Measurements from ENCODE around the gene TUSC2.

Gene TUSC2

GRCh38 chr3:50354850-50355249 lies 26.8 kb upstream of the TUSC2 start:
- in situ Hi-C loops (cut with MboI; ENCODE audit: low sequenced_read_pairs): no loop called here

DNA sequence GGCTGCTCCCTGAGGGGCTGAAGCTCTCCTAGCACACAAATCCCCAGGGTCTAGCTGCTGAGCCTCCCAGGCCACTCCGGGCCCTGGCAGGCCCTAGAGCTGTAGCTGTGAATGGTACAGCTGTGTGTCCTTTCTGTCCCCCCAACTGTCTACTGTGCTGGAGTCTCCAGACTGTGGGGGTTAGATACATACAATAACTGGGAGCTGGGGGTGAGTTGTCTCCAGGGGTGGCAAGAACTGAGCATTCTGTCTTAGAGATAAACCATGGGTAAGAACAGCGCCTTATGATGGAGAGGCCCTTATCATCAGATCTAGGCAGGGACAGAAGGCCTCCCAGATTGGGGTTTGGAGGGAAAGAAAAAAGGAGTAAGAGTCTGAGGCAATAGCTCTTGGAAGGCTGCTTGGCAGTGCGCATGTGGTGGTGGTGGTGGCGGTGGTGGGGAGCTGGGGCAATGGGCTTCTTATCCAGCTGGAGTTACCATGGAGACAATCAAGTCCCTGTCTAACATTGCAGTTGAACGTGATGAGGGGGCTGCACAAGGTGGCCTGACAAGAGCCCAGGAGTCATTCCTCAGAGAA lies 26.3 kb upstream of the TUSC2 start:
- in situ Hi-C loops (cut with MboI; ENCODE audit: low sequenced_read_pairs): no loop called here

DNA sequence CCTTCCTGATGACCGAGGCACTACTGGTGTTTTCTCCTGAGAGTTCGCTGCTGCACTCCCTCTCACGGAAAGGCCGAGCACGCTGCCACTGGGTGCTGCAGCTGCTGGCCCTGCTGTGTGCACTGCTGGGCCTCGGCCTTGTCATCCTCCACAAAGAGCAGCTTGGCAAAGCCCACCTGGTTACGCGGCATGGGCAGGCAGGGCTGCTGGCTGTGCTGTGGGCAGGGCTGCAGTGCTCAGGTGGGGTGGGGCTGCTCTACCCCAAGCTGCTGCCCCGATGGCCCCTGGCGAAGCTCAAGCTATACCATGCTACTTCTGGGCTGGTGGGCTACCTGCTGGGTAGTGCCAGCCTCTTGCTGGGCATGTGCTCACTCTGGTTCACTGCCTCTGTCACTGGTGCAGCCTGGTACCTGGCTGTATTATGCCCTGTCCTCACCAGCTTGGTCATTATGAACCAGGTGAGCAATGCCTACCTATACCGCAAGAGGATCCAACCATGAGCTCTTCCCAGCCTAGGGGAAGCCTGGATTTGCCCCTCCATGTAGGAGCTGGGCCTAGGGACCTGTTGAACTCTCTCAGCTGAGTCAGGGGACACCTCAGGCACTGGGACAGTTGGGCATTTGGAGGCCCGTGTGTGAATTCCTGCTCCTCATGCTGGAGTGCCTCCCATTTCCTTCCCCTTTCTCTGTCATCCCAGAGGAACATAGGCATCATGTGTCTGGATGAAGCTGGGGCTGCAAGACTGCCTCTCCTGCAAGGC lies 25.4 kb upstream of the TUSC2 start:
- in situ Hi-C loops (cut with MboI; ENCODE audit: low sequenced_read_pairs): no loop called here

DNA sequence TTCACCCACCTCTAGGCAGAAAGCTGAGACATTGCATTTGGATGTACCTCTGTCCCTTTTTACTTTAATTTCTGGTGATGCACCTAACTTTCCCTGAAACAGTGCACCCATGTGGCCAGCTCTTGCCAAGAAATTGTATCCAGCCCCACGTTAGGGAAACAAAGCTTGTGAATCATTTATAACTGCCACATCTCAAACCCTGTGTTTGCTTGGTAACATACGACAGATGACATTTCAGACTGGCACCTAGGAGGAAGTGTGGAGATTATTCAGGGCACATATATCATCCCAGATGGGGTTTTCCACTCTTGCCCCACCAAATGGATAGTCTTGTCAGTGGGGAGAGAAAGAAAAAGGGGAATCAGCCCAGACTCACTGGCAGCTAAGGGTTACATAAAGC lies 24.8 kb upstream of the TUSC2 start:
- in situ Hi-C loops (cut with MboI; ENCODE audit: low sequenced_read_pairs): no loop called here

DNA sequence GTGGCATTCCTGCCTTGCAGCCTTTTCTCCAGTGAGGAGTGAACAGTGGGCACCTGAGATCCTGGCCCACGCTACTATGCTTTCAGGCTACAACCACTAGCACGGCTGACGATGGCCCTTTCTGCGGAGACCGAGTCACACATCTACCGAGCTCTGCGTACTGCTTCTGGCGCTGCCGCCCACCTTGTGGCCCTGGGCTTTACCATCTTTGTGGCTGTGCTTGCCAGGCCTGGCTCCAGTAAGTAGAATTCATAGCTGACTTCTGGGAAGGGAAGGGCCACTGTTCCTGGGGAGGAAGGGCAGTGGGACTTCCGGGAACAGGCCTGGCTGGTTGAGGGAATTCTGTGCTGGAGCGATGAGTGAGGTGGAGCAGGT lies 23.3 kb upstream of the TUSC2 start:
- in situ Hi-C loops (cut with MboI; ENCODE audit: low sequenced_read_pairs): no loop called here

DNA sequence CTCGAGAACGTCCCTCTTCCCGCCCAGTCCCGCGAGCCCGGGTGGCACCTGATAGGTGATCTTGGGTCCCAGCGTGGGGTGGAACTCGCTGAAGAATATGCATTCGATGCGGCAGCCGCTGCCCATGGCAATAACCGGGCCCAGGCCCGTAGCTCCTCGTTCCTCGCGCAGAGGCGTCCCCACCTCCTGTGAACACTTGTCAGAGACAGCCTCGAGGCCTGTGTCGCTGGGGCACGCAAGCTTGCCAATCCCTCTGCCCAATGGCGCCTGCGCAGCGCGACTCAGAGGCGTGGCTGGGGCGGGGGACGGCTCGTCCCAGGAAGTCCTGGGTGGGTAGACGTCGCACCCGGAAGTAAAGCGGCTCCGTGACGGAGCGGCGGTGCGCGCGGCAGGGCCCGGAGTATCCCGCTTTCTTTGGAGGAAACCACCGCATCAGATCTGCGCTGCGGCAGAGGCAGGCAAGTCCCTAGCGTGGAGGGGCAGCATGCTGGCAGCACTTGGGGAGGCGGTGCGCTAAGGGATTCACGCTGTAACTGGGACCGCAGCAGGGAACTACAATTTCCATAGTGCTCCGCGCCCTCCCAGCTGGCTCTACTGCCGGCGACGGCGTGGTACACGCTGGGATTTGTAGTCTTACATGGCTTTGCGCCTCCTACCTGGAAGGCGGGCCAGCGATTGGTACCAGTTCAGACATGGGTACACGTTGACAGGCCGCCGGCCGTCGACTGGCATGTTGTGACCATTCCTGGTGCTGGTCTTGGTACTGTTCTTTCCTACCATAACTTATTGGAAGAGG lies 22.7 kb upstream of the TUSC2 start, which contains the start of the genes CYB561D2 and NPRL2:
CYB561D2 (plus strand) TSS at position 336 of the 796 bp plus-strand sequence. CDS start 572 bp downstream, outside the sequence.
NPRL2 (minus strand) TSS at position 249 of the 796 bp plus-strand sequence; CDS start at position 126, 123 bp downstream.
- in situ Hi-C loops (cut with MboI; ENCODE audit: low sequenced_read_pairs): no loop called here

DNA sequence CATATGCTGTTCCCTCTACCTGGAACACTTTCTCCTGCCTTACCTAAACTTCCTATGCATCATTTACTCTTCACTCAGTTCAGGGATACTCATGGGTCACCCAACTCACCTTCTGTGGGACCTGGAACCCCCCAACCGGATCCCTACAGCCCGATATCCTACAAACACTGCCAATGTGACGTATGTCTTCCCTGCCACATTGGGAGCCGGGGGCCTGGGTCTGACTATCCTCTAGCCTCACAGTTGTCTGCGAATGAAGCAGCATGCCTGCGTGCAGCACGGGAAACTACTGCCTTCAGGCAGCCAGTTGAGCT lies 22.1 kb upstream of the TUSC2 start:
- in situ Hi-C loops (cut with MboI; ENCODE audit: low sequenced_read_pairs): no loop called here

DNA sequence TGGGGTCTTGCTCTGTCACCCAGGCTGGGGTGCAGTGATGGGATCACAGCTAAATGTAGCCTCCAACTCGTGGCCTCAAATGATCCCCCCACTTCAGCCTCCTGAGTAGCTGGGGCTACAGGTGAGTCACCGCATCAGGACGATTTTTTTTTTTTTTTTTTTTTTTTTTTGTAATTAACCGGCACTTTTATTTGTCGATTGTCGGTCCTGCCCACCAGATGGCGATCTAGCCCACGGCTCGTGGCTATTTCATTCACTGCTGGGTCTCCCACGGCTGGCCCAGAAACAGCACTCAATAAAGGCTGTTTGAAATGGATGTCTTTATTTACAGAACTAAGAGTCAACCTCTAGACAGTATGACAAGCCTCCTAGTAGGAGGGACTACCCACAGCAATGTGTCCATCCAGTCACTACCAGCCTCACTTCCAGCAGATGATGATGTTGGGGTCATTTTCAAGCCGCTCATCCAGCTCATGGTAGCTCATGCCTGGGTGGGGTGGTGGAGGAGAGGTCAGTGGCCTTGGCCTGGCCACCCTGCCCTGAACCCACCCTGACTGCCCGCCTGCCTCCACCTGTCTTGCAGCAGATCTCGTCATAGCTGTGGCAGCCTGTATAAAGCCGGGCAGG lies 19.3 kb upstream of the TUSC2 start:
- in situ Hi-C loops (cut with MboI; ENCODE audit: low sequenced_read_pairs): no loop called here

- in situ Hi-C loops (cut with MboI; ENCODE audit: low sequenced_read_pairs): no loop called here
These were observed 17.7 kb upstream of the TUSC2 start, which contains the start of gene ZMYND10 for GRCh38 chr3:50345586-50346234. TSS of gene ZMYND10 (minus strand) at chr3:50345732. CDS start at chr3:50345579, 153 bp downstream.

DNA sequence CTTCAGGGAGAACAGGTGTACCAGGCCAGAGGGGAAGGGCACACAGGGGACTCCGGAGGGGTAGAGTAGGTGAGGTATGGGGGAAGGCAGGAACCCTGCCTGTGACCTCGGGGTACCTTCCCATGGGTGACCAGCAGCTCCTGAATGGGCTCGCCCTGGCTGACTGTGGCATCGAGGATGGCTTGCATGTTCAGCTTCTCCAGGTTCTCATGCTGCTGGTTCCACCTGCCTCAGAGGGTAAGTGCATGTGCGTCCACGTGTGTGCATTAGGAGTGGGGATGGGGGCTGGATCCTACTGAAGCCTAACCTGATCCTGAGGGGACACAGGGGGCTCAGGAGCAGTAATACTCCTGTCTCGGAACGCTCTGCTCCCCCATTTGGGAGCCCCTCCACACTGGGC lies 17.0 kb upstream of the TUSC2 start:
- in situ Hi-C loops (cut with MboI; ENCODE audit: low sequenced_read_pairs): no loop called here

GRCh38 chr3:50342813-50343633 lies 15.0 kb upstream of the TUSC2 start:
- in situ Hi-C loops (cut with MboI; ENCODE audit: low sequenced_read_pairs): no loop called here

DNA sequence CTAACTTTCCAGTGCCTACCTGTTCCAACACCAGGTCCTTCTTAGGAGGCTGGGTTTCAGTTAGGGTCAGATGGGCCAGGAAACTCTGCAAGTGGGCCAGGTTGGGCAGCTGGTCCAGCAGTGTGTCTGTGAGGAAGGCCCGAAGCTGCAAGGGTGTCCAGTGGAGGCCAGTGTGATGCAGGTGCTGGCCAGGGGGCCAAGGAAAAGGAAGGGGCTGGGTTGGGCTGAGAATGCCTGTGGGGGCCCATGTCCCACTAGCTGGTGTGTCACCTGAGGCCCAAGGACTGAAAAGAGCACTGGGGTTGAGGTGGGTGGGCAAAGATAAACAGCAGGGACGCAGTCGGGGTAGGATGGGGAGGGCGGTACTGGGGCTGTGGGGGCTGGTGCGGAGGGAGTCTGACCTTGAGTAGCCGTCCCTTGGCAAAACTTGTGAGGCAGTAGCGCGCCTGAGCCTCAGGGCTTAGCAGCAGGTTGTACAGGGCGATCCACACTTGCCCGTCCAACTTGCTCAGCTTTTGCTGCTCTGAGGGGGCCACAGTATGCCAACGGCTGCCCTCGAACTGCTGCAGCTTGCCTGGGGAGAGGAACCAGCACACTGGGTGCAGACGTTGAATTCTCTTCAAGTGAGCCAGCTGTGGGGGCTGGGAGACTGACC lies 14.1 kb upstream of the TUSC2 start:
- in situ Hi-C loops (cut with MboI; ENCODE audit: low sequenced_read_pairs): no loop called here

DNA sequence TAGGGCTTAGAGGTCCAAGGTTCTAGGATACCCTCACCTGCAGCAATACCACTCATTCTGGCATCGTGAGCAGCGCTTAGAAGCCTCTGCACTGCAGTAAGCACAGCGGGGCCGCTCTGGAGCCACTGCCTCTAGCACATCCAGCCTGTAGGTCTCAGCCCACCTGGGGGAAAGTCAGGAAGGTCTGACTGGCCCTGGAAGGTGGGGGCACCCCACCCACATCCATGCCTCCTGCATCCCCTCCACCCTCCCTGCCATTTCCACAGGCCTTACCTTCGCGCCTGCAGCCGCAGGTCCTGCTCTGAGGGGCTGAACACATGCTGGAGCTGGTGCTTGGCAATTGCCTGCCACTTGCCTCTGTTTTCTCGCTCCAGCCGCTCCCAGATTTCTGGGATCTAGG lies 13.5 kb upstream of the TUSC2 start:
- in situ Hi-C loops (cut with MboI; ENCODE audit: low sequenced_read_pairs): no loop called here

GRCh38 chr3:50340448-50341329 lies 12.7 kb upstream of the TUSC2 start, which contains the start of gene RASSF1:
TSS of gene RASSF1 (minus strand) at chr3:50340836. CDS start at chr3:50340805, 31 bp downstream.
- in situ Hi-C loops (cut with MboI; ENCODE audit: low sequenced_read_pairs): no loop called here

GRCh38 chr3:50340147-50340447 lies 12.1 kb upstream of the TUSC2 start:
- in situ Hi-C loops (cut with MboI; ENCODE audit: low sequenced_read_pairs): no loop called here

- in situ Hi-C loops (cut with MboI; ENCODE audit: low sequenced_read_pairs): no loop called here
These were observed 11.6 kb upstream of the TUSC2 start for GRCh38 chr3:50339485-50340146.

DNA sequence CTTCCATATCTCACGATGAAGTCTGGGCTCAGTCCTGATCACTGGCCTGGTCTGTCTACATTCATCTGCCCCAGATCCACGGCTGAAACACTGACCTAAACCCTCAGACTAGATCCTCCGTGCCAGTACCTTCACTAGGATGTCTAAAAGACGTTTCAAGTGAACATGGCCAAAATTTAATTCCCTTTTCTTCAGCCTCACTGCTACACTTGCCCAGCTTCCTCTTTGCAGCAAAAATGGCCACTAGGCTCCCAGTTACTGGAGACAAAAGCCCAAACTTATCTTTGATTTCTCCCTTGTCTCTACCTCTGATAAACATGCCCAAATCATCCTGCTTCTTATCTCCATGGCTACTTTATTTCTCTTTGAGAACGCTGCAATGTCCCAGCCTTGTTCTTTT lies 10.9 kb upstream of the TUSC2 start:
- in situ Hi-C loops (cut with MboI; ENCODE audit: low sequenced_read_pairs): no loop called here

Data from HL-60/S4 treated with phorbol 12-myristate 13-acetate at 8.2 ng/mL for 4 days and 3 days (cell line).